Astrocyte of the cerebellum (primary cell): ENCODE results near the gene PEMT.

Experiments
- DNase-seq: peaks from one replicate; pipeline ENCODE4 v3.0.0-alpha.2; 2011; ENCODE audit warnings: low read depth
- H3K4me3 ChIP-seq: 2 replicates; pipeline ENCODE4 v1.5.1; 2011; ENCODE audit warnings: mild to moderate bottlenecking, low read depth, low read length, moderate library complexity
- CTCF ChIP-seq: IDR thresholded peaks from 2 replicates; pipeline ENCODE4 v1.5.1; 2012; ENCODE audit warnings: low read length, low read depth, moderate library complexity, mild to moderate bottlenecking; ENCODE audit errors: missing control alignments
- in situ Hi-C: cut with HindIII; loops from 2 replicates; pipeline ENCODE4 v1.10.0; 2017; ENCODE audit warnings: low sequenced_read_pairs

The PEMT gene

GRCh38 chr17:17555151-17555550 is 36.4 kb downstream of the PEMT start:
- no peak for DNase-seq
- in situ Hi-C loops = no loop called here
- no peak overlapping the region for H3K4me3 ChIP-seq
- no peak for TF ChIP-seq CTCF

GRCh38 chr17:17554266-17554665 is 37.2 kb downstream of the PEMT start:
- in situ Hi-C loops = no loop called here
- TF ChIP-seq CTCF = no peak

GRCh38 chr17:17553217-17554195 is 38.0 kb downstream of the PEMT start:
- no peak overlapping the region for H3K4me3 ChIP-seq
- TF ChIP-seq CTCF = no peak
- DNase-seq = no peak
- in situ Hi-C loops = no loop called here

More at GRCh38 chr17:17554266-17554665, 37.2 kb downstream of the PEMT start:
- DNase-seq = no peak
- H3K4me3 ChIP-seq = no peak overlapping the region

GRCh38 chr17:17552351-17553216 is 38.9 kb downstream of the PEMT start:
- in situ Hi-C loops = no loop called here
- H3K4me3 ChIP-seq = no peak overlapping the region
- TF ChIP-seq CTCF = no peak
- DNase-seq = no peak

- in situ Hi-C loops = no loop called here
- TF ChIP-seq CTCF = no peak
Observed at GRCh38 chr17:17551361-17551760, 40.1 kb downstream of the PEMT start.

GRCh38 chr17:17549732-17550366 is 41.7 kb downstream of the PEMT start:
- DNase-seq = no peak
- TF ChIP-seq CTCF = no peak
- in situ Hi-C loops = no loop called here
- no peak overlapping the region for H3K4me3 ChIP-seq

More at GRCh38 chr17:17551361-17551760, 40.1 kb downstream of the PEMT start:
- no peak for DNase-seq
- no peak overlapping the region for H3K4me3 ChIP-seq
